22Rv1 (cell line): ENCODE data around the gene FAAP100.

Experiments used
- CTCF ChIP-seq: fragments of 450-650 bp; IDR thresholded peaks from 2 replicates; pipeline ENCODE4 v1.5.1; 2017; ENCODE audit warnings: mild to moderate bottlenecking
- ZFX ChIP-seq: fragments of 450-650 bp; IDR thresholded peaks from 2 replicates; pipeline ENCODE4 v1.6.1; 2017; ENCODE audit warnings: antibody characterized with exemption, borderline replicate concordance

GRCh38 chr17:81524865-81525159 is 27.3 kb downstream of the FAAP100 start:
- TF ChIP-seq CTCF (no peak), ZFX (no peak)
